22Rv1 (cell line): ENCODE measurements around the gene TCERG1L.

Experiments
- ZFX ChIP-seq: fragments of 450-650 bp; IDR thresholded peaks from 2 replicates; pipeline ENCODE4 v1.6.1; 2017; ENCODE audit warnings: antibody characterized with exemption, borderline replicate concordance
- TF ChIP-seq, protein P1 (sequence below): fragments of 450-650 bp; IDR thresholded peaks from 2 replicates; pipeline ENCODE4 v1.5.1; 2017; ENCODE audit warnings: mild to moderate bottlenecking

DNA sequence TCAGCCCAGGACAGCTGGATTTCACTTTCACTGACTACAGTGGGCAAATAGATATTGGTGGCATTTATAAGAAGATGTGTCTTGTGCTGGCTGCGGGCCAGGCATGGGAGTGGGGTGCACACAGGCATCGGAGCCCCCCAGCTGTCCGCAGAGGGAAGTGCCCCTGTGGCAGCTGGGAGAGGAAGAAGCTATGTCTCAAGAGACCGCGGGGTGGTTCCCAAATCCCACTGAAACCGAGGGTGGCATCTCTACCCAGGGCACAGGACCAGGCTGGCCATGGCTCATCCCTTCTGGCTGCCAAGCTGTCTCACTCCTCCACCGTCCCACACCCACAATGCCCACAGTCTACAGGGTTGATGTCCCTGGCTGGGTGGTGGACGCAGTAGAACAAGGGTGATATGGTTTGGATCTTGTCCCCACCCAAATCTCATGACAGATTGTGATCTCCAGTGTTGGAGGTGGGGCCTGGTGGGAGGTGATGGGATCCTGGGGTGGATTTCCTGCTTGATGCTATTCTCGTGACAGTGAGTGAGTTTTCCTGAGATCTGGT lies 94.8 kb downstream of the TCERG1L start:
- TF ChIP-seq, protein P1, sequence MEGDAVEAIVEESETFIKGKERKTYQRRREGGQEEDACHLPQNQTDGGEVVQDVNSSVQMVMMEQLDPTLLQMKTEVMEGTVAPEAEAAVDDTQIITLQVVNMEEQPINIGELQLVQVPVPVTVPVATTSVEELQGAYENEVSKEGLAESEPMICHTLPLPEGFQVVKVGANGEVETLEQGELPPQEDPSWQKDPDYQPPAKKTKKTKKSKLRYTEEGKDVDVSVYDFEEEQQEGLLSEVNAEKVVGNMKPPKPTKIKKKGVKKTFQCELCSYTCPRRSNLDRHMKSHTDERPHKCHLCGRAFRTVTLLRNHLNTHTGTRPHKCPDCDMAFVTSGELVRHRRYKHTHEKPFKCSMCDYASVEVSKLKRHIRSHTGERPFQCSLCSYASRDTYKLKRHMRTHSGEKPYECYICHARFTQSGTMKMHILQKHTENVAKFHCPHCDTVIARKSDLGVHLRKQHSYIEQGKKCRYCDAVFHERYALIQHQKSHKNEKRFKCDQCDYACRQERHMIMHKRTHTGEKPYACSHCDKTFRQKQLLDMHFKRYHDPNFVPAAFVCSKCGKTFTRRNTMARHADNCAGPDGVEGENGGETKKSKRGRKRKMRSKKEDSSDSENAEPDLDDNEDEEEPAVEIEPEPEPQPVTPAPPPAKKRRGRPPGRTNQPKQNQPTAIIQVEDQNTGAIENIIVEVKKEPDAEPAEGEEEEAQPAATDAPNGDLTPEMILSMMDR: no peak
- TF ChIP-seq ZFX: no peak
